Osteoblast (primary cell): ENCODE data around the gene ARAF. TPM values are rescaled to one million over a fixed set of nuclear protein-coding genes. Genes with fewer than 3 reads are reported as not detected.

ENCODE experiments used
- DNase-seq: peaks from one replicate; pipeline ENCODE4 v3.0.0; 2011; ENCODE audit warnings: low spot score, mixed read lengths; ENCODE audit not compliant: insufficient read length; ENCODE audit errors: missing footprints
- H2AFZ ChIP-seq: 2 replicates; pipeline ENCODE4 v1.6.0; 2011; ENCODE audit warnings: mild to moderate bottlenecking, low read length
- H3K27ac ChIP-seq: 2 replicates; pipeline ENCODE4 v1.5.1; 2011; ENCODE audit warnings: mild to moderate bottlenecking, low read depth, low read length, moderate library complexity
- H3K27me3 ChIP-seq: 2 replicates; pipeline ENCODE4 v1.6.0; 2012; ENCODE audit warnings: mild to moderate bottlenecking, control low read depth, inconsistent platforms, low read length, moderate library complexity; ENCODE audit not compliant: insufficient read depth
- H3K36me3 ChIP-seq: 2 replicates; pipeline ENCODE4 v1.5.1; 2011; ENCODE audit warnings: mild to moderate bottlenecking, low read length, control low read depth, moderate library complexity; ENCODE audit not compliant: insufficient read depth
- H3K4me1 ChIP-seq: 2 replicates; pipeline ENCODE4 v1.5.1; 2011; ENCODE audit warnings: mild to moderate bottlenecking, low read length, control low read depth, moderate library complexity; ENCODE audit not compliant: insufficient read depth
- H3K4me2 ChIP-seq: 2 replicates; pipeline ENCODE4 v1.6.0; 2011; ENCODE audit warnings: mild to moderate bottlenecking, low read length; ENCODE audit not compliant: insufficient read depth
- H3K4me3 ChIP-seq: fragments of 200-600 bp; sonication (generic); 3 replicates; pipeline ENCODE4 v1.5.1; 2012; ENCODE audit warnings: mild to moderate bottlenecking, low read length, inconsistent platforms; ENCODE audit not compliant: insufficient read depth
- H3K79me2 ChIP-seq: 2 replicates; pipeline ENCODE4 v1.6.0; 2012; ENCODE audit warnings: mild to moderate bottlenecking, low read length, control low read depth, inconsistent platforms; ENCODE audit not compliant: insufficient read depth
- H3K9me3 ChIP-seq: 2 replicates; pipeline ENCODE4 v1.5.1; 2011; ENCODE audit warnings: low read depth, low read length, control low read depth
- H4K20me1 ChIP-seq: 2 replicates; pipeline ENCODE4 v1.6.0; 2012; ENCODE audit warnings: mild to moderate bottlenecking, low read length, control low read depth; ENCODE audit not compliant: insufficient read depth
- total RNA-seq: library from RNA; depleted of rRNA; stranded (reverse); fragments of >200 nt; gene quantifications from 2 replicates; pipeline ENCODE4 v1.2.3, GENCODE V29; 2012
- TF ChIP-seq, protein P1 (sequence below): IDR thresholded peaks from 2 replicates; pipeline ENCODE4 v1.5.1; 2011; ENCODE audit warnings: mild to moderate bottlenecking, low read depth, low read length, moderate library complexity; ENCODE audit errors: extremely low read depth

The ARAF gene
- total RNA-seq, 1 donor, result 21.0 TPM

DNA sequence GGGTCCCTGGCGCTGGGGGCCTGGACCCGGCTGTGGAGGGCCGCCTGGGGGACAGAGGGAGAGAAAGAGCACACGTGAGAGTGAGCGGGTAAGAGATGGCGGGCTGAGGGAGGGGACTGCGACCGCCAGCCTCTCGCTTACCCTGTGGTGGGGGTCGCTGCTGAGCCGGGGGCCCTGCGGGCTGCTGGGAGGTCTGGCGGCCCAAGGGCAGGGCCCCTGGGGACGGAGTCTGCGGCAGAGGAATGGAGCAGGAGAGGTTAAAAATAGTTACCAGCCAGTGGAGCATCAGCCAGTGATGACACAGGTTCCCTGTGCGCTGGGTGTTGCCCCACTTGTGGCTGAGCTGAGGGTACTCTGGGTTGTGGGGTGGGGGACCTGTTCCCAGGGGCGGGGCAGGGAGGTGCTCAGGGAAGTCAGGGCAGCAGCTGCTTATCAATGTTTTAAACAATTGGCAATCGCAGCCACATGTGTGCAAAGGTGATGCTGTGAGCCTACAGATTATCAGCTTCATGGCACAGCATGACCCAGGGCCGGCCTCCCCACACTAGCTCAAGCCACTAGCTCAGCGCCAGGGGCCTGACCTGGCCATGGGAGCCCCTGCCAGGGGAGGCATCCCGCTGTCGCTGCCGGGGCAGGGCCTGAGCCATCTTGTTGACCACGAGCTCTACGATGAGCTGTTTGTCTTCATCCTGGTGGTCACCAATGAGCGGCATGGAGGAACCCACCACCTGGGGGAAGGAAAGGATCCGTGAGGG is 13.7 kb downstream of the ARAF start:
- no peak overlapping the region for H3K4me2 ChIP-seq
- H4K20me1 ChIP-seq, result no peaks in the 10 kb centered on the region
- H3K9me3 ChIP-seq, result no peaks in the 10 kb centered on the region
- TF ChIP-seq, protein P1, sequence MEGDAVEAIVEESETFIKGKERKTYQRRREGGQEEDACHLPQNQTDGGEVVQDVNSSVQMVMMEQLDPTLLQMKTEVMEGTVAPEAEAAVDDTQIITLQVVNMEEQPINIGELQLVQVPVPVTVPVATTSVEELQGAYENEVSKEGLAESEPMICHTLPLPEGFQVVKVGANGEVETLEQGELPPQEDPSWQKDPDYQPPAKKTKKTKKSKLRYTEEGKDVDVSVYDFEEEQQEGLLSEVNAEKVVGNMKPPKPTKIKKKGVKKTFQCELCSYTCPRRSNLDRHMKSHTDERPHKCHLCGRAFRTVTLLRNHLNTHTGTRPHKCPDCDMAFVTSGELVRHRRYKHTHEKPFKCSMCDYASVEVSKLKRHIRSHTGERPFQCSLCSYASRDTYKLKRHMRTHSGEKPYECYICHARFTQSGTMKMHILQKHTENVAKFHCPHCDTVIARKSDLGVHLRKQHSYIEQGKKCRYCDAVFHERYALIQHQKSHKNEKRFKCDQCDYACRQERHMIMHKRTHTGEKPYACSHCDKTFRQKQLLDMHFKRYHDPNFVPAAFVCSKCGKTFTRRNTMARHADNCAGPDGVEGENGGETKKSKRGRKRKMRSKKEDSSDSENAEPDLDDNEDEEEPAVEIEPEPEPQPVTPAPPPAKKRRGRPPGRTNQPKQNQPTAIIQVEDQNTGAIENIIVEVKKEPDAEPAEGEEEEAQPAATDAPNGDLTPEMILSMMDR, result no peak
- H3K4me3 ChIP-seq, result no peak overlapping the region
- H3K36me3 ChIP-seq, result peaks cover 11% of the 10 kb centered on the region
- H3K4me1 ChIP-seq, result peaks cover 27% of the 10 kb centered on the region
- no peaks in the 10 kb centered on the region for H3K79me2 ChIP-seq
- no peak overlapping the region for H3K27ac ChIP-seq
- peak; percentile 92 for DNase-seq
- H2AFZ ChIP-seq, result no peak overlapping the region
- no peaks in the 10 kb centered on the region for H3K27me3 ChIP-seq

DNA sequence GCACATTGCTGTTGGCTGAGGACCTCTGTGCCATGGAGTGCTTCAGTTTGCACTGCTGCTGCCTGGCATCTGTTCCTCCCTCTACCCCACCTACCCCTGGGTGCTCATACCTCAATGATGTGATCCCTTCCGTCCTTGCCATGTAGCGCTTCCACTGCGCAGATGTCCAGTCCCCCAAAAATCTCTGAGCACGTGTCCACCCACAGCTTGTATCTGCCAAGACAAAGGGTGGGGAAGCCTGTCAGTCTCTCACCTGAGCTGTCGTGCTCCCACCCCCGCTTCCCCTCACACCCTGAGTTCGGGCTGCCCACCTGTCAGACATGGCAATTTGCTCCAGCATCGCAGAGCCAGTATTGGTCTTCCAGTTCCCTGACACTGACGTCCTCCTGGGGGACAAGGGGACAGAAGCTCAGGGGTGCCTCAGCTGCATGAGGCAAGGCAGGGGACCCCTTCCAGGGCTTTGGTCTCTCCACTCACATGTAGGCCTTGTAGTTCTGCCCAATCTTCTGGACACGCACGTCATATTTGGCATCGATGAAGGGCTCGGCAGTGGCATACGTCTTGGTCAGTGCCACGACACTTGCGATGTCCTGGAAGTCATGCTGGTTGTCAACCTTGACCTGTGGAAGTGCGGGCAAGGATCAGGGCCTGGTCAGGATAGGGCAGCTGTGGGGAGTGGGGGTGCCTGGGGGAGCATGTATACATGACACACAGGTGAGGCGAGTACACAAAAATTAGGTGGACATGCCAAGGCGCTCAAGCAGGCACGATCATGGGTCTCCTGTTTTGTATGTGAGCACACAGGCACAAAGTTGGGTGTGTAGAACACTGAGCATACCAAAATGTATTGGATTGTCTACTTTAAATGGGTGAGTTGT is 15.3 kb downstream of the ARAF start:
- H3K4me1 ChIP-seq, result peaks cover 27% of the 10 kb centered on the region
- no peaks in the 10 kb centered on the region for H3K27me3 ChIP-seq
- H3K36me3 ChIP-seq, result peaks cover 11% of the 10 kb centered on the region
- H2AFZ ChIP-seq, result no peak overlapping the region
- no peak overlapping the region for H3K27ac ChIP-seq
- no peaks in the 10 kb centered on the region for H3K79me2 ChIP-seq
- TF ChIP-seq, protein P1, result no peak
- H4K20me1 ChIP-seq, result no peaks in the 10 kb centered on the region
- no peak overlapping the region for H3K4me2 ChIP-seq
- no peak overlapping the region for H3K4me3 ChIP-seq
- no peak for DNase-seq
- H3K9me3 ChIP-seq, result no peaks in the 10 kb centered on the region

DNA sequence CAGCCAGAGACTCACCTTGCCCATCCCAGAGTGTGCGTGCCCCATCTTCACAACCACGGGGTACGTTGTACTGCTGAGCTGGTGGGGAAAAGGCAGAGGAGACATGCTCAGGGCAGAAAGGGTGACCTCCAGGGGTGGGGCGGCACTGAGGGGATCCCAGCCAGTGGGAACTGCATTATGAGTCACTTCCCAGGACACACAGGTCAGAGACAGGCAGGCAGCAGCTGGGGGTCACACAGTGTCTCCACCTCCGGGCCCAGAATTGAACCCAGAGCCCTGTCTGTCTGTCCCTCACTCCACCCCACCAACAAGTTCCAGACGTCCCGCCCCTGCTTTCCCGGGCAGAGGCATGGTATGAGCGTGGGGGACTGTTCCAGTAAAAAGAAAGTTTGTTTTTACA is 16.4 kb downstream of the ARAF start:
- DNase-seq, result no peak
- Histone ChIP-seq H3K9me3 (no peaks in the 10 kb centered on the region), H3K4me1 (peaks cover 27% of the 10 kb centered on the region), H3K36me3 (peaks cover under 1% of the 10 kb centered on the region), H3K4me3 (no peak overlapping the region), H3K27me3 (no peaks in the 10 kb centered on the region), H3K27ac (no peak overlapping the region), H3K4me2 (no peak overlapping the region), H4K20me1 (no peaks in the 10 kb centered on the region), H3K79me2 (peaks cover 1% of the 10 kb centered on the region), H2AFZ (no peak overlapping the region)
- TF ChIP-seq, protein P1, result no peak

DNA sequence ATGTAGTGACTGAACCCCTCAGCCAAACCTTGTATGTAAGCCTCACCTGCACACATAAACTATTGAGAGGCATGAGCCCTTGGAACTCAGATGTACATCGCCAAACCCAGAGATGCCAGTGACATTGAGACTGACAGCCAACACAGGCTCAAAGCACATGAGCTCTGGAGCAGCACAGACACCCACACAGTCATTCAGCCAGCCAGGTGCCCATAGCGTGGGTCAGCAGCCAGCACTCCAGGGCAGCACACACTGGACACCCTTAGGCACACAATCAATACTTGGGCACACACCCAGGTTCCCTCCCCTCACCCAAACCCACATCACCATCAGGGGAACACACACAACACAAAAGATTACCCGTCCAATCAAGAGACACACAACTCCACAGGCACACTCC is 16.9 kb downstream of the ARAF start:
- Histone ChIP-seq H4K20me1 (no peaks in the 10 kb centered on the region), H3K27me3 (no peaks in the 10 kb centered on the region), H3K4me3 (no peak overlapping the region), H3K27ac (no peak overlapping the region), H2AFZ (no peak overlapping the region), H3K9me3 (no peaks in the 10 kb centered on the region), H3K79me2 (peaks cover 6% of the 10 kb centered on the region), H3K36me3 (no peaks in the 10 kb centered on the region), H3K4me1 (peaks cover 27% of the 10 kb centered on the region), H3K4me2 (no peak overlapping the region)
- DNase-seq, result no peak
- TF ChIP-seq, protein P1, result no peak
